SK-N-SH treated with all-trans-retinoic acid at 6 μM for 48 hours (cell line): ENCODE results near the gene ZNF358.
A peak's percentile ranks its signal among the peaks of the same experiment; 100 is the strongest.

ENCODE experiments used
- ATAC-seq: fragments of 200-7000 bp; cut with Tn5 transposase; 3 replicates; pipeline ENCODE4 v1.9.1; 2020; ENCODE audit warnings: mild to moderate bottlenecking, moderate library complexity
- BACH2 ChIP-seq: fragments of 250-450 bp; sonication (Bioruptor Pico); IDR thresholded peaks from 2 replicates; pipeline ENCODE4 v1.9.0; 2021; ENCODE audit warnings: mild to moderate bottlenecking, borderline replicate concordance
- CREB5 ChIP-seq: fragments of 250-450 bp; sonication (Bioruptor Pico); IDR thresholded peaks from 2 replicates; pipeline ENCODE4 v1.5.1; 2020; ENCODE audit warnings: low read depth, mild to moderate bottlenecking, moderate library complexity
- CSDC2 ChIP-seq: fragments of 250-450 bp; sonication (Bioruptor Pico); IDR thresholded peaks from 2 replicates; pipeline ENCODE4 v1.5.0; 2020; ENCODE audit warnings: mild to moderate bottlenecking, moderate library complexity
- CSRNP3 ChIP-seq: fragments of 250-450 bp; sonication (Bioruptor Pico); IDR thresholded peaks from 2 replicates; pipeline ENCODE4 v1.5.1; 2021; ENCODE audit warnings: mild to moderate bottlenecking, moderate library complexity
- ESRRG ChIP-seq: fragments of 250-450 bp; sonication (Bioruptor Pico); IDR thresholded peaks from 2 replicates; pipeline ENCODE4 v1.6.1; 2021; ENCODE audit warnings: mild to moderate bottlenecking
- ISL1 ChIP-seq: fragments of 250-450 bp; sonication (Bioruptor Pico); IDR thresholded peaks from 2 replicates; pipeline ENCODE4 v2.1.2; 2022; ENCODE audit warnings: mild to moderate bottlenecking, moderate library complexity
- OSR1 ChIP-seq: fragments of 250-450 bp; sonication (Bioruptor Pico); IDR thresholded peaks from 2 replicates; pipeline ENCODE4 v1.8.0; 2022; ENCODE audit warnings: moderate library complexity, mild to moderate bottlenecking, inconsistent platforms
- PATZ1 ChIP-seq: fragments of 250-450 bp; sonication (Bioruptor Pico); IDR thresholded peaks from 2 replicates; pipeline ENCODE4 v1.8.0; 2020; ENCODE audit warnings: mild to moderate bottlenecking, moderate library complexity, borderline replicate concordance
- PPARA ChIP-seq: fragments of 250-450 bp; sonication (Bioruptor Pico); IDR thresholded peaks from 2 replicates; pipeline ENCODE4 v1.5.0; 2020; ENCODE audit warnings: mild to moderate bottlenecking, borderline replicate concordance
- RARB ChIP-seq: fragments of 250-450 bp; sonication (Bioruptor Pico); IDR thresholded peaks from 2 replicates; pipeline ENCODE4 v1.8.0; 2021; ENCODE audit warnings: mild to moderate bottlenecking, moderate library complexity
- SNAI2 ChIP-seq: fragments of 250-450 bp; sonication (Bioruptor Pico); IDR thresholded peaks from 2 replicates; pipeline ENCODE4 v1.5.0; 2020; ENCODE audit warnings: mild to moderate bottlenecking, moderate library complexity
- TCF4 ChIP-seq: fragments of 250-450 bp; sonication (Bioruptor Pico); IDR thresholded peaks from 2 replicates; pipeline ENCODE4 v1.8.0; 2021; ENCODE audit warnings: mild to moderate bottlenecking, moderate library complexity, borderline replicate concordance
- TOX ChIP-seq: fragments of 250-450 bp; sonication (Bioruptor Pico); IDR thresholded peaks from 2 replicates; pipeline ENCODE4 v1.8.0; 2021; ENCODE audit warnings: mild to moderate bottlenecking, moderate library complexity, borderline replicate concordance
- TSHZ2 ChIP-seq: fragments of 250-450 bp; sonication (Bioruptor Pico); IDR thresholded peaks from 2 replicates; pipeline ENCODE4 v1.5.0; 2020; ENCODE audit warnings: mild to moderate bottlenecking, moderate library complexity
- ZC3H10 ChIP-seq: fragments of 250-450 bp; sonication (Bioruptor Pico); IDR thresholded peaks from 2 replicates; pipeline ENCODE4 v1.5.1; 2021; ENCODE audit warnings: mild to moderate bottlenecking, moderate library complexity
- ZFP3 ChIP-seq: fragments of 250-450 bp; sonication (Bioruptor Pico); IDR thresholded peaks from 2 replicates; pipeline ENCODE4 v1.5.0; 2020; ENCODE audit warnings: mild to moderate bottlenecking, moderate library complexity
- ZFP30 ChIP-seq: fragments of 450-650 bp; formaldehyde crosslinking; IDR thresholded peaks from 2 replicates; pipeline ENCODE4 v1.5.0; 2022; ENCODE audit warnings: mild to moderate bottlenecking, moderate library complexity
- ZNF565 ChIP-seq: fragments of 450-650 bp; formaldehyde crosslinking; conservative IDR thresholded peaks from 2 replicates; pipeline ENCODE4 v1.5.0; 2020; ENCODE audit warnings: low read depth, mild to moderate bottlenecking, moderate library complexity
- ZNF70 ChIP-seq: fragments of 450-650 bp; formaldehyde crosslinking; IDR thresholded peaks from 2 replicates; pipeline ENCODE4 v1.5.0; 2020; ENCODE audit warnings: mild to moderate bottlenecking, moderate library complexity
- ZNF8 ChIP-seq: fragments of 450-650 bp; formaldehyde crosslinking; IDR thresholded peaks from 2 replicates; pipeline ENCODE4 v1.5.0; 2020; ENCODE audit warnings: mild to moderate bottlenecking, moderate library complexity

Gene ZNF358

GRCh38 chr19:7519361-7520130, 3.6 kb downstream of the ZNF358 start:
- no peak for TF ChIP-seq TSHZ2
- no peak for TF ChIP-seq ZNF8 (CRISPR knock-in tag)
- ATAC-seq: no peak

GRCh38 chr19:7520131-7521051, 4.5 kb downstream of the ZNF358 start:
- TF ChIP-seq ZNF70 (no peak), ZC3H10 (CRISPR knock-in tag) (no peak)
- TF ChIP-seq, all 23 proteins: peak for 0
- ATAC-seq: no peak

GRCh38 chr19:7521551-7522071, 5.7 kb downstream of the ZNF358 start:
- no peak for TF ChIP-seq ZFP3 (CRISPR knock-in tag)
- TF ChIP-seq ZNF70: no peak
- no peak for TF ChIP-seq TSHZ2
- TF ChIP-seq ZFP30 (CRISPR knock-in tag): no peak
- TF ChIP-seq ZNF565 (CRISPR knock-in tag): no peak
- TF ChIP-seq ZNF8 (CRISPR knock-in tag): no peak
- TF ChIP-seq ISL1 (CRISPR knock-in tag): no peak
- TF ChIP-seq CREB5: no peak
- TF ChIP-seq TOX (CRISPR knock-in tag): no peak
- TF ChIP-seq SNAI2: no peak
- TF ChIP-seq, all 23 proteins: peak for 0
- ATAC-seq: no peak

- ATAC-seq: peak; percentile 89
- TF ChIP-seq CREB5 (0 out of 2 replicates have a peak, but pooled peaks have one; percentile 18), PATZ1 (CRISPR knock-in tag) (no peak), ZC3H10 (CRISPR knock-in tag) (no peak), BACH2 (CRISPR knock-in tag) (no peak), CSRNP3 (CRISPR knock-in tag) (no peak), OSR1 (CRISPR knock-in tag) (no peak), PPARA (CRISPR knock-in tag) (0 out of 2 replicates have a peak, but pooled peaks have one; percentile 52), SNAI2 (peak; percentile 59; the same call in 1 of the 2 replicates), ZNF8 (CRISPR knock-in tag) (no peak), TCF4 (no peak), ZNF70 (no peak), RARB (no peak), ESRRG (0 out of 2 replicates have a peak, but pooled peaks have one; percentile 41), CSDC2 (CRISPR knock-in tag) (0 out of 2 replicates have a peak, but pooled peaks have one; percentile 42)
Observed at GRCh38 chr19:7522072-7522922, 6.4 kb downstream of the ZNF358 start, which contains the start of gene MCOLN1. Gene MCOLN1, plus strand, starts transcription at chr19:7522624. Its CDS starts 127 bp downstream, at chr19:7522751.
